Activated CD8-positive, alpha-beta memory T cell treated with anti-CD3 and anti-CD28 coated beads for 36 hours (primary cell): ENCODE data around the gene EPOP. TPM values are rescaled to one million over a fixed set of nuclear protein-coding genes. Genes with fewer than 3 reads are reported as not detected.

Source experiments
- CTCF ChIA-PET: fragments of 350-600 bp; sonication (Branson Sonifier 250); formaldehyde crosslinking; loops from one replicate; lab custom pipeline; 2021; ENCODE audit warnings: antibody characterized with exemption; lab: Charles Lee
- POLR2A ChIA-PET: fragments of 350-600 bp; sonication (Branson Sonifier 250); formaldehyde crosslinking; loops from one replicate; lab custom pipeline; 2021; ENCODE audit warnings: antibody characterized with exemption; lab: Charles Lee
- total RNA-seq, 2 experiments: library from RNA; stranded (reverse); gene quantifications; one replicate each; pipeline ENCODE4 v1.2.3, GENCODE V29; 2021

EPOP gene
- 10 to 100 TPM; 56.1 to 56.7 TPM for total RNA-seq

GRCh38 chr17:38674749-38675615 lies at the start of gene EPOP:
Gene EPOP, minus strand, starts transcription at chr17:38674957. Its CDS starts 462 bp downstream, at chr17:38674495.
- CTCF ChIA-PET: interaction anchor here (0.6 to 4.3 kb wide), 14 partner anchors 8 to 72 kb away, joined by 3 to 49 read pairs (median 7); partner anchors contain the start of gene CISD3
- POLR2A ChIA-PET: interaction anchor here (0.5 to 3.4 kb wide), 5 partner anchors 11 to 116 kb away, joined by 3 to 26 read pairs (median 3); partner anchors contain the start of gene PSMB3

DNA sequence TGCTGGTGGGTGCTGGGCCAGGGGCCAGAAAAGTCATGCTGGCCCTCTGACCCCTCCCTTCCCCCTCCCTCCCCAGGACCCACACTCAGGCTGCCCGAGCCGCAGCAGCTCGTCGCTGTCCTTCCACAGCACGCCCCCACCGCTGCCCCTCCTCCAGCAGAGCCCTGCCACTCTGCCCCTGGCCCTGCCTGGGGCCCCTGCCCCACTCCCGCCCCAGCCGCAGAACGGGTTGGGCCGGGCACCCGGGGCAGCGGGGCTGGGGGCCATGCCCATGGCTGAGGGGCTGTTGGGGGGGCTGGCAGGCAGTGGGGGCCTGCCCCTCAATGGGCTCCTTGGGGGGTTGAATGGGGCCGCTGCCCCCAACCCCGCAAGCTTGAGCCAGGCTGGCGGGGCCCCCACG lies 47.0 kb upstream of the EPOP start:
- POLR2A ChIA-PET: interaction anchor here (0.5 kb wide), 1 partner anchor 18 kb away, joined by 3 read pairs; no protein-coding TSS in a partner anchor
- CTCF ChIA-PET: interaction anchor here (0.9 to 1.0 kb wide), 2 partner anchors 13 to 46 kb away, joined by 3 read pairs; no protein-coding TSS in a partner anchor

- POLR2A ChIA-PET: interaction anchor here (0.6 to 2.2 kb wide), 2 partner anchors 14 kb away, joined by 3 to 6 read pairs; no protein-coding TSS in a partner anchor
- CTCF ChIA-PET: interaction anchor here (0.7 to 2.1 kb wide), 2 partner anchors 10 kb away, joined by 3 to 6 read pairs; no protein-coding TSS in a partner anchor
Observed at GRCh38 chr17:38720941-38721340, 46.2 kb upstream of the EPOP start.

DNA sequence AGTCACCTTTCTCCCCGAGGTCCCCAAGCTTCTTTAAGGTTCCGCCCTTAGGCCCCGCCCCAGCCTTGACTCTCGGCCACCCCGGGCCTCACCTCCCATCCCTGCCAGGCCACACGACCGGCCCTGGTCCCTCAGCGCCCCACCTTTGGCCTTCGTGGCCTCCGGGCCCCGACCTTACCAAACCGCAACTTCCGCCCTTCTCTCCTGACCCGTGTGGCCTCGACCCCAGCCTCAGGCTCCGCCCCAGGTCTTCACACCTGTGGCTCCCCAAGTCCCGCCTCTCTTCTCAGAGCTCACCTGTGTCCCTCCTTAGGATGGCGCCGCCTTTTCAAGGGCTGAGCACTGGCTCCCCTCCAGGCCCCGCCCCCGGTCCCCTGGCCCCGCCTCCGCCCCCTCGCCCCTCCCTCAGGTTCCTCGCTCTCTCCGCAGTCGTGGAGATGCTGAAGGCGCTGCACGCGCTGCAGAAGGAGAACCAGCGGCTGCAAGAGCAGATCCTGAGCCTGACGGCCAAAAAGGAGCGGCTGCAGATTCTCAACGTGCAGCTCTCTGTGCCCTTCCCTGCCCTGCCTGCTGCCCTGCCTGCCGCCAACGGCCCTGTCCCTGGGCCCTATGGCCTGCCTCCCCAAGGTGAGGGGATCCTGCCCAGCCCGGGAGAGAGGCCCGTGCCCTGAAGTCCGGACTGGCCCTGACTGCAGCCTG lies 45.3 kb upstream of the EPOP start:
- ChIA-PET POLR2A (interaction anchor here (1.1 to 2.2 kb wide), 3 partner anchors 10 to 15 kb away, joined by 3 to 9 read pairs (median 6); partner anchors contain the start of gene MLLT6), CTCF (interaction anchor here (0.7 to 2.3 kb wide), 6 partner anchors 9 to 43 kb away, joined by 3 to 12 read pairs (median 6); no protein-coding TSS in a partner anchor)

DNA sequence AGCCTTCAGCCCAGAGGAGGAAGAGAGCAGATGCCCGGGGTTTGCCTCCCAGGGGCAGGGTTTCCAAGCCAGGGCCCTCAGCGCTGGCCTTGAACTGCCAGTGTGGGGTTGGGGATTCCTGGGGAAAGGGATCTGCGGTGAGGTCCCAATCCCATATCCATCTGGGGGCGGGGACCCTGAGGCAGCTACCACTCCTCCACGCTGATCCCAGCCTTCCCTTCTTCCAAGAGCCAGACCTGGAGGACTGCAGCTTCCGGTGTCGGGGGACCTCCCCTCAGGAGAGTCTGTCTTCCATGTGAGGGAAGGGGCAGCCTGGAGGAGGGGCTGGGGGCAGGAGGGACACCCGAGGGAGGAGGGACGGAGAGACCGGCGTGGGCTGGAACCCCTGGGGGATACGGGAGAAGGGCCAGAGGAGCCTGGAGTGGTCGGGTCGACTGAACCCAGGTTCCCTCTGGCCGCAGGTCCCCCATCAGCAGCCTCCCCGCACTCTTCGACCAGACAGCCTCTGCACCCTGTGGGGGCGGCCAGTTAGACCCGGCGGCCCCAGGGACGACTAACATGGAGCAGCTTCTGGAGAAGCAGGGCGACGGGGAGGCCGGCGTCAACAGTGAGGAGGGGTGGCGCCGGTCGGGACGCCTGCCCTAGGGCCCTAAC lies 44.7 kb upstream of the EPOP start:
- CTCF ChIA-PET: interaction anchor here (1.5 to 2.3 kb wide), 5 partner anchors 9 to 42 kb away, joined by 4 to 12 read pairs (median 6); no protein-coding TSS in a partner anchor

DNA sequence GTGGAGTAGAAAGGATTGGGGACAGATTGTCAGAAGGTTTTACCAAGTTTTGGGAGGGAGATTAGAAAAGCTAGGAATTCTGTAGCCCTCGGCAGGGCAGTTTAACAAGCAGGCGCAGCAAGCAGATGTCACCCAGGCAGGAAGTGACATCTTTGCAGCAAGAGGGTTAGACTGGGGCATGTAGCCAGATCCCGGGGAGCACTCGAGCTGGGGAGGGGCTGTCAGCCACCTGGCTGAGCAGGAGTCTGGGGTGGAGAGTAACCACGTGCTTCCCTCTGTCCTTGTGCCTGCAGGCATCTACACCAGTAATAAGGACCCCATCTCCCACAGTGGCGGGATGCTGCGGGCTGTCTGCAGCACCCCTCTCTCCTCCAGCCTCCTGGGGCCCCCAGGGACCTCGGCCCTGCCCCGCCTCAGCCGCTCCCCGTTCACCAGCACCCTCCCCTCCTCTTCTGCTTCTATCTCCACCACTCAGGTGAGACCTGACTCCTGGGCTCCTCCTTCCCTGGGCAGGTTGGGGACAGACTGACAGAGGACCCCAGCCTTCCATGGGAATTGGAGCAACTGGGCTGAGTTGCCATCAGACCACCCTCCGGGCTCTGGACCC lies 42.5 kb upstream of the EPOP start:
- ChIA-PET POLR2A (interaction anchor here (1.6 to 2.6 kb wide), 2 partner anchors 11 to 12 kb away, joined by 4 to 8 read pairs; partner anchors contain the start of gene MLLT6), CTCF (interaction anchor here (1.0 to 1.2 kb wide), 2 partner anchors 10 to 11 kb away, joined by 3 read pairs; no protein-coding TSS in a partner anchor)

More for the DNA sequence above, 44.7 kb upstream of the EPOP start:
- POLR2A ChIA-PET: interaction anchor here (1.1 to 2.2 kb wide), 3 partner anchors 10 to 14 kb away, joined by 3 to 9 read pairs (median 6); partner anchors contain the start of gene MLLT6

DNA sequence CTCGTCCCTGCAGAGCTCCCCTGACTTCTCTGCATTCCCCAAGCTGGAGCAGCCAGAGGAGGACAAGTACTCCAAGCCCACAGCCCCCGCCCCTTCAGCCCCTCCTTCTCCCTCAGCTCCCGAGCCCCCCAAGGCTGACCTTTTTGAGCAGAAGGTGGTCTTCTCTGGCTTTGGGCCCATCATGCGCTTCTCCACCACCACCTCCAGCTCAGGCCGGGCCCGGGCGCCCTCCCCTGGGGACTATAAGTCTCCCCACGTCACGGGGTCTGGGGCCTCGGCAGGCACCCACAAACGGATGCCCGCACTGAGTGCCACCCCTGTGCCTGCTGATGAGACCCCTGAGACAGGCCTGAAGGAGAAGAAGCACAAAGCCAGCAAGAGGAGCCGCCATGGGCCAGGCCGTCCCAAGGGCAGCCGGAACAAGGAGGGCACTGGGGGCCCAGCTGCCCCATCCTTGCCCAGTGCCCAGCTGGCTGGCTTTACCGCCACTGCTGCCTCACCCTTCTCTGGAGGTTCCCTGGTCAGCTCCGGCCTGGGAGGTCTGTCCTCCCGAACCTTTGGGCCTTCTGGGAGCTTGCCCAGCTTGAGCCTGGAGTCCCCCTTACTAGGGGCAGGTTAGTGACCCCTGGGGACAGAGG lies 41.7 kb upstream of the EPOP start:
- POLR2A ChIA-PET: interaction anchor here (1.4 to 2.6 kb wide), 3 partner anchors 10 to 11 kb away, joined by 3 to 8 read pairs (median 4); partner anchors contain the start of gene MLLT6
- CTCF ChIA-PET: interaction anchor here (0.9 to 1.2 kb wide), 3 partner anchors 11 to 18 kb away, joined by 3 to 4 read pairs (median 3); no protein-coding TSS in a partner anchor

GRCh38 chr17:38715216-38715943 lies 40.6 kb upstream of the EPOP start:
- CTCF ChIA-PET: interaction anchor here (0.7 to 1.1 kb wide), 4 partner anchors 9 to 20 kb away, joined by 3 to 5 read pairs (median 4); no protein-coding TSS in a partner anchor
- POLR2A ChIA-PET: interaction anchor here (0.5 to 2.6 kb wide), 5 partner anchors 9 to 34 kb away, joined by 3 to 8 read pairs (median 4); partner anchors contain the start of gene MLLT6

GRCh38 chr17:38713456-38714075 lies 38.8 kb upstream of the EPOP start:
- ChIA-PET CTCF (interaction anchor here (1.4 kb wide), 1 partner anchor 154 kb away, joined by 3 read pairs; no protein-coding TSS in a partner anchor), POLR2A (no interaction called here)

GRCh38 chr17:38712593-38712992 lies 37.8 kb upstream of the EPOP start:
- POLR2A ChIA-PET: no interaction called here
- CTCF ChIA-PET: interaction anchor here (0.6 to 2.2 kb wide), 4 partner anchors 14 to 36 kb away, joined by 3 to 8 read pairs (median 4); no protein-coding TSS in a partner anchor

- ChIA-PET CTCF (interaction anchor here (0.6 to 2.2 kb wide), 4 partner anchors 15 to 35 kb away, joined by 3 to 8 read pairs (median 4); no protein-coding TSS in a partner anchor), POLR2A (interaction anchor here (1.4 kb wide), 1 partner anchor 17 kb away, joined by 4 read pairs; no protein-coding TSS in a partner anchor)
Observed at GRCh38 chr17:38711792-38712571, 37.2 kb upstream of the EPOP start.

- ChIA-PET POLR2A (interaction anchor here (1.4 kb wide), 1 partner anchor 18 kb away, joined by 4 read pairs; no protein-coding TSS in a partner anchor), CTCF (interaction anchor here (0.9 to 2.2 kb wide), 4 partner anchors 9 to 34 kb away, joined by 3 to 8 read pairs (median 5); no protein-coding TSS in a partner anchor)
Observed at GRCh38 chr17:38710985-38711384, 36.2 kb upstream of the EPOP start.

- POLR2A ChIA-PET: interaction anchor here (1.4 to 1.6 kb wide), 2 partner anchors 8 to 18 kb away, joined by 4 to 9 read pairs; no protein-coding TSS in a partner anchor
- CTCF ChIA-PET: interaction anchor here (0.9 to 2.2 kb wide), 4 partner anchors 10 to 34 kb away, joined by 3 to 8 read pairs (median 6); no protein-coding TSS in a partner anchor
Observed at GRCh38 chr17:38710604-38710962, 35.8 kb upstream of the EPOP start.

DNA sequence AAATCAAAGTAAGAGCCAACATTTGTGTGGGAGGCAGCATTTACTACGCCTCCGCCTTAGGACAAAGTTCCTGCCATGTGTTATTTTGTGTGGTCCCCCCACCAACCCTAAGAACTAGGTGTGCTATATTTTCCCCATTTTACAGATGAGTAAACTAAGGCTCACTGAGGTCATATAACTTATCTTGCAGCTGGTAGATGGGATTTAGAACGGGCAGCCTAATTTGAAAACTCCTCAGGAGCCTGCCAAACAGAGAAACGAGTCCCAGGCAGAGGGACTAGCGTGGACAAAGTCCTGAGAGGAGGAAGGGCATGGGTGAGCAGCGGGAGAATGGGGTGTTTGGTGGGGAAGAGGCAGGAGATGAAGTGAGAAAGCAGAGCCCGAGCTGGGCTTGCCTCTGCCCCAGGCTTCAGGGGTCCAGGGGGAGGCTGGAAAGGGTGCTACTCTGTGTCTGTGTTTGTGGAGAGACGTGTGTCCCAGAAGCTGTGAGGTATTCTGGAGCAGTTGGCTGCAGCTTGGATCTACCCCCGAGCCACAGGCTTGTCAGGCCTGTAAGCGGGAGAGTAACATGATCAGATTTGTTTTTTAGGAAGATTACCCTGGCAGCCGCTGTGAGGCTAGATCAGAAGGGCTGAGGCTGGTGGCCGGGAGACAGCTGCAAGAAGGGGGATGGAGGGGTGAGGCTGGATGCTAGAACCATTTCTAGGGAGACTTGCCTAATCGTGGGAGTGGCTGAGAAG lies 35.3 kb upstream of the EPOP start:
- ChIA-PET CTCF (interaction anchor here (0.9 to 2.2 kb wide), 6 partner anchors 10 to 33 kb away, joined by 3 to 10 read pairs (median 6); no protein-coding TSS in a partner anchor), POLR2A (interaction anchor here (0.5 to 1.6 kb wide), 3 partner anchors 9 to 19 kb away, joined by 4 to 9 read pairs (median 7); no protein-coding TSS in a partner anchor)
